HG03354 (cell line): ENCODE data around the gene PSMG1.
"Not testable (repeated sequence)": the region's sequence is repeated elsewhere in the genome, so short reads cannot be mapped to it uniquely, and the experiment has no call there.

Experiments used
- ATAC-seq: cut with Tn5 transposase; IDR thresholded peaks from one replicate; pipeline ENCODE4 v1.9.1; 2021; ENCODE audit warnings: mild to moderate bottlenecking; ENCODE audit not compliant: unreplicated experiment, poor library complexity, severe bottlenecking

The PSMG1 gene

DNA sequence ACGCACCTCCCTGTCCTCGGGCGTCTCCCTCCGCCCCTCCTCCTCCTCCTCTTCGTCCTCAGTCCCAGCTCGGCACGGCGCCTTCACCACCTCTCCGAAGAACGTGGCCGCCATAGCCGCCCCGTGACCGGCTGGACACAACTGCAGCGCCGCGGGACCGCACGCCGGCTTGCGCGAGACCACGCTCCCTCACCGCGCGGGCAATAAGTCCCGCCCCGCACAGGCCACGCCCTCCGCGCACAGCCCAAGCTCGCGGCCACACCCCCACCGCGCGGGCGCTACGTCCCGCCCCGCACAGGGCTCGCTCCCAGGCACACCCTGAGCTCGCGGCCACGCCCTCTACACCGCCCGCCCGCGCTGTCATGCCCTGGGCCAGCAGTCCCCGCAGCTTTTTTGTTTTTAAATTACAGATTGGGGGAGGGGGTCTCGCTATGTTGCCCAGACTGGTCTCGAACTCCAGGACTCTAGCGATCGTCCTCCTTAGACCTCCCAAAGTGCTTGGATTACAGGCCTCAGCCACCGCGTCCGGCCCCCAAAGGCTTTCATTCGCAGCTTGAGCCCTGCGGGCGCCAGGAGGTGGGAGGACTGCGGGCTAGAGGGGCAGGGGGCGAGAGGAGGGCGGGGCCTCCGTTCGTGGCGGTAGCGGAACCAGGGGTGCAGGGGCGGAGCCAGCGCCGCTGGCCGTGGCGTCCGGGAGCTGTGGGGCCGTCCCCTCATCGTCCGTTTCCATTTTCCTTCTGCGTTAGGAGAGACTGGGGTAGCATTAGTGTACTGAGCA is at the start of gene PSMG1:
TSS of gene PSMG1 (minus strand) at position 180 of the 778 bp plus-strand sequence. CDS start at position 114, 66 bp downstream.
- ATAC-seq = peak; percentile 86

GRCh38 chr21:39232861-39233291 is 49.6 kb upstream of the PSMG1 start:
- no peak for ATAC-seq

GRCh38 chr21:39224930-39225329 is 41.7 kb upstream of the PSMG1 start:
- ATAC-seq = no peak

GRCh38 chr21:39221997-39222486 is 38.8 kb upstream of the PSMG1 start:
- ATAC-seq = no peak

DNA sequence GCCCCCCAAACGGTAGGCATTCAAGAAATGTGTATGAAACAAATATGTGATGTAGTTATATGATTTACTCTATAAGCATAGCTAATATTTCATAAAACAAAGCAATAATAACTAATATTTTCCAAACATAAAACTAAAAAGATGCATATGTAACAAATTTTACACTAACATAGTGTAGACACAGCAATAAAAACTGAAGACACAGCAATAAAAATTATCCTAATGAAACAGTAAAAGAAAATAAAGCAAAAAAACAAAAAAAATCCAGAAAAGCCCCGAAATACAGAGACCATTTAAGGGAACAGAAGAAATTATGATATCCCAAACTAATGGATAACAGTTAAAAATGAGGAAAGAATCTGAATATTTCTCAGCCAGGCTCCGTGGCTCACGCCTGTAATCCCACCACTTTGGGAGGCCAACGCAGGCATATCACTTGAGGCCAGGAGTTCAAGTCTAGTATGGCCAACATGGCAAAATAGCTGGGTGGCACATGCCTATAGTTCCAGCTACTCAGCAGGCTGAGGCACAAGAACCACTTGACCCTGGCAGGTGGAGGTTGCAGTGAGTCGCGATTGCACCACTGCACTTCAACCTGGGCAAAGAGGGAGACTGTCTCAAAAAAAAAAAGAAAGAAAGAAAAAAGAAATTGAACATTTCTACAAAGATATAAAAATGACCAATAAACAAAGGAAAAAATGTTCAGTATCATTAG is 38.2 kb upstream of the PSMG1 start:
- no peak for ATAC-seq

DNA sequence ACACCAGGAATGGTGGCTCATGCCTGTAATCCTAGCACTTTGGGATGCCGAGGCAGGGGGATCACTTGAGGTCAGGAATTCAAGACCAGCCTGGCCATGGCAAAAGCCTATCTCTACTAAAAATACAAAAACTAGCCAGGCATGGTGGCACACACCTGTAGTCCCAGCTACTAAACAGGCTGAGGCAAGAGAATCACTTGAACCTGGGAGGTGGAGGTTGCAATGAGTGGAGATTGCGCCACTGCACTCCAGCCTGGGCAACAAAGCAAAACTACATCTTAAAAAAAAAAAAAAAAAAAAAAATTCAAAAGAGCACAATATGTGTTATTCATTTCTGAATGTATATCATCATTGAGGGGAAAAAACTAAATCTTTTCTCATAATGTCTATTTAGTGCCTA is 37.6 kb upstream of the PSMG1 start:
- not testable (repeated sequence) for ATAC-seq

DNA sequence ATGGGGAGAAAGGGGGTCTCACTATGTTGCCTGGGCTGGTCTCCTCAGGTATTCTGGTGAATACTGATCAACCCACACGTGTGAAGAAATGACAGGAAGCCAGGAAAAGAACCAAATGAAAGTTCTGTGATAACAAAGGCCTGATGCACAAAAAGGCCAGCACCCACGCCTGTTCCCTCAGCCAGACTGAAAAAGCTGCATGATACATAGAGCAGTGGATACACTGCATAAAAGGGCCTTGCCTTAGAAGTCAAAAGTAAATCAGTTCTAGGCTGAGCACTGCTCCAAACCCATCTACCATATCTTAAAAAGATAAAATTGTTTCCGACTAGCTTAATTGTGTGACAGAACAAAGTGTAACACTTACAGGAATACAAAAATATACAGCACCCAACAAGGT is 36.9 kb upstream of the PSMG1 start:
- no peak for ATAC-seq

DNA sequence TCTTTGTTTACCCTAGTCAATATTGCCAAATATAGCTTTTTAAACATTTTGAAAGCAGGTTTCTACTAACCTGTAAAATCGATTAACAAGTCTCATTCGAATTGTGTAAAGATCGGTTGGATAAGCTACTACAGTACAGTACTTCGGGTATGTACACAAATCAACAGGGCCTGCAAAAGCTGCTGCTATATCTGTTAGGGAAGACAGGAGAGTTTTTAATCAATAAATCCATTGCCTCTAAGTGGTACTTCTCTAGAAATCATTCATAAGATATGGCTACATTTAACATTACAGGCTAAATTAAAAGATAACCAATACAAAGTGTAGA is 34.8 kb upstream of the PSMG1 start:
- ATAC-seq = no peak

GRCh38 chr21:39217356-39218081 is 34.3 kb upstream of the PSMG1 start:
- ATAC-seq = no peak

- no peak for ATAC-seq
These were observed 33.0 kb upstream of the PSMG1 start for GRCh38 chr21:39216290-39216689.

- ATAC-seq = no peak
These were observed 31.8 kb upstream of the PSMG1 start for GRCh38 chr21:39215078-39215477.

DNA sequence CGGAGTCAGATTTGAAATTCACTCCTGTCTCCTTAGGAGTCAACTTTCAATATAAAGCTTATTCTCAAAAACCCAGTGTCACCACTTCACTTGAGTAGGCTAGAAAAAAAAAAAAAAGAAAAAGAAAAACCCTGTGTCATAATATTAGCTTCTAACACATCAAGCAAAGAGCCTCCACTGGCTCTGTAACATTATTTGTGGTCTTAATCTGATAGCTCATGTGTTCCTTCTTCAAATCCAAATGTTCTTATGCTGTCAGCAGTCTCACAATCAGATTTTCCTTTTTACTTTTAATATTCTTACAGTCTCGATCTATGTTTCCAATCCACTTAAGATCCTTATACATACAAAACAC is 26.1 kb upstream of the PSMG1 start:
- no peak for ATAC-seq

- ATAC-seq = no peak
These were observed 25.5 kb upstream of the PSMG1 start for GRCh38 chr21:39208624-39209333.

DNA sequence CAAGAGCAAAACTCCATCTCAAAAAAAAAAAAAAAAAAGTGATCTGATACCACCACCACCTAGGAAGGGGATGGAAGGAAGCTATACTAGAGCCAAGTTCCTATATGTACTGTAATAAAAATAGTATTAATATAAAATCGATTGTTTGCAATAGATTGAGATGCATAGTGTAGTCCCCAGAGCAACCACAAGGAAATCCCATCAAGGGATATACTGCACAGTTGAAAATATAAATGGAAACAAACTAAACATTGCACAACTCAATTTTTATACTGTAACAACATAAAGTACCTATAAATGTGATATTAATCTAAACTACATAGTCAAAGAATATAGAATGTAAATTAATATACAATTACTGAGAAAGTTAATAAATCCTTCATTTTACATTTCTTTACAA is 20.9 kb upstream of the PSMG1 start:
- ATAC-seq = no peak

DNA sequence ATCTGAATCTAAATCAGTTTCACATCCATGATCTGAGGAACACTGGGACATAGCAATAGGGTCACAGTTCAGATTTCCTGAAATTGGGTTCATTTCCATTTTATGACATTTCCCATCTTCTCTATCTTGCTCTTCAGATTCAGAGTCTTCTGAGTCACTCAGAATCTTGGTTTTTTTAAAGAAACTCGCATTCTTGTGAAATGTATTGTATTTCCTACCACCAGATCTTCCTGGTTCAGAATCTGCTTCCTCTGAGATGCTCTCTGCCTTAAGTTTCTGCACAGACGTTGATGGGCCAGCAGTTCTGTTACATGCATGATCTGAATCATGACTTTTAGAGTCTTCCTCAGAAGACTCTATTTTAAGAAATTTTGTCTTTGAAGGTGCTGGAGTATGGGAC is 15.5 kb upstream of the PSMG1 start:
- ATAC-seq = no peak

DNA sequence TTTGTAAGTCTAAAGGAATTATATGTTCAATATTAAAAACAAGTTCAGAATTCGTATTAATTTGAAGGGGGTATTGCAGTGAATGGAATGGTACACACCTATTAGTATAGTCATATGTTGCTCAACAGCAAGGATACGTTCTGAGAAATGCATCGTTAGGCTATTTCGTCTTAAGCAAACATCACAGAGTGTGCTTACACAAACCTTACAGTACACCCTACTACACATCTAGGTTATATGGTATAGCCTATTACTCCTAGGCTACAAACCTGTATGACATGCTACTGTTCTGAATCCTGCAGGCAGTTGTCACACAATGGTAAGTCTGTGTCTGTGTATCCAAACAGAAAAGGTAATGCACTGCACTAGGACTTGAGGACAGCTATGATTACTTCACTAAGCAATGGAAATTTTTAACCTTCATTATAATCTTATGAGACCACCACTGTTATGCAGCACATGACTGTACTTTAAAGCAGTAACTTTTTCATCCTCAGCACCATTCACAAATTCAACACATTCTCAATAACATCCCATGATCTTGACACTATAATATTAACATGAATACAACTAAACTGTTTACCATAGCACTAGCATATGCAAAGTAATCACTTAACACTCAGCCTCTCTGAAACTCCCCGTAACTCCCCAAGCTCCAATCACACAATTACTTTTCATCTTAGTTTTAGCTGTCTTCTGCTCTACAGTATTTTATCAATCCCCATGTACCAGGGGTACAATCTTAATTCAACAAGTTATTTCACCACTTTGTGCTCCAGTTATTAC is 14.4 kb upstream of the PSMG1 start:
- no peak for ATAC-seq

GRCh38 chr21:39196838-39197237 is 13.6 kb upstream of the PSMG1 start:
- no peak for ATAC-seq

DNA sequence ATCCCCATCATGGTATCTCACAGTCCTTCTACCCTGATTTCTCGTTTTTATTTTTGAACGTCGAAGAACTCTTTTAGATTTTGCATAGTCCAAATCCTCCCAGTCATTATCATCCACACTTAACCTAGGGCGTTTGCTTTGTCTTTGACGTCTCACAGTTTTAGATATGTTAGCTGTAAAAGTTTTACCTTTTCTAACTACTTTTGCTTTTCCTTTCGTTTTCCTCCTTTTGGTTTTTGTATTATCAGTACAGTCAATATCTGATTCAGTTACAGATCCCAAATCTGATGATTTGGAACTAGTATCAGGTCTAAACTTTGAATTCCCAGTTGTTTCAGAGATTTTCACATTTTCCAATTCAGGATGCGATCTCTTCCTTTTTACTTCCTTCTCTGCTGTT is 13.1 kb upstream of the PSMG1 start:
- no peak for ATAC-seq

DNA sequence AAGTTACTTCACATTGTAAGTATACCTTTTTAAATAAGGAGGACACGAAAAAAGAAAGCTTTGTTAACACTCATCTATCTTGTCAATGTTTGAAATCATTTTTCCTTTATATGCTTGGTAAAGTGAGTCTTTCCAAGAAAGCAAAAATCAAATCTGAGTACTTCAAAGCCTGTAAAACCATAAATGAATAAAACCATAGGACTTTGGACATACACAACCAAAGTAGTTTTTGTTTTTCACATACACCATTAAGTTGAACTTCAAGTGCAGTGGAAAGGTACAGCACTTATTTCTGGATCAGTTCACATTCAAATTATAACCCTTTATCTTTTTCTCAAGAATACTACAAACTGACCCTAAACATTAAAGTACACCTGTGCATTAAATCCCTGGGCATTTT is 10.1 kb upstream of the PSMG1 start:
- no peak for ATAC-seq
